Measurements from ENCODE around the gene GOLGA6L7.

- TF ChIP-seq CTCF (IDR thresholded peaks at IDR 0.05) = no peak
- TF ChIP-seq EZH2phosphoT487 (IDR thresholded peaks at IDR 0.05) = no peak
- TF ChIP-seq EZH2 (IDR thresholded peaks at IDR 0.05) = no peak
Measured at GRCh38 chr15:28892789-28893610, 44.6 kb upstream of the GOLGA6L7 start.
